Nephron progenitor cell (in vitro differentiated cells): ENCODE measurements around the gene PRKACB.

Source experiments
- DNase-seq: peaks from one replicate; pipeline ENCODE4 v3.0.0; 2021
- H3K27ac Mint-ChIP-seq: 2 replicates; pipeline ENCODE4 v1.8.0; 2021; ENCODE audit warnings: mild to moderate bottlenecking, moderate library complexity, mixed read lengths
- H3K27me3 Mint-ChIP-seq: 2 replicates; pipeline ENCODE4 v1.8.0; 2021; ENCODE audit warnings: mild to moderate bottlenecking, low read depth, mixed read lengths; ENCODE audit not compliant: poor library complexity
- H3K36me3 Mint-ChIP-seq: 2 replicates; pipeline ENCODE4 v1.8.0; 2021; ENCODE audit warnings: low read depth, mixed read lengths
- H3K4me1 Mint-ChIP-seq: 2 replicates; pipeline ENCODE4 v1.8.0; 2021; ENCODE audit warnings: mixed read lengths
- H3K4me3 Mint-ChIP-seq: 2 replicates; pipeline ENCODE4 v1.8.0; 2021; ENCODE audit warnings: mild to moderate bottlenecking, moderate library complexity, mixed read lengths
- H3K9me3 Mint-ChIP-seq: 2 replicates; pipeline ENCODE4 v1.8.0; 2021; ENCODE audit warnings: mild to moderate bottlenecking, moderate library complexity, mixed read lengths
- TF ChIP-seq, protein P1 (sequence below): fragments of 200-600 bp; sonication (generic); IDR thresholded peaks from 2 replicates; pipeline ENCODE4 v1.5.0; 2021; ENCODE audit warnings: antibody characterized with exemption

Gene PRKACB

DNA sequence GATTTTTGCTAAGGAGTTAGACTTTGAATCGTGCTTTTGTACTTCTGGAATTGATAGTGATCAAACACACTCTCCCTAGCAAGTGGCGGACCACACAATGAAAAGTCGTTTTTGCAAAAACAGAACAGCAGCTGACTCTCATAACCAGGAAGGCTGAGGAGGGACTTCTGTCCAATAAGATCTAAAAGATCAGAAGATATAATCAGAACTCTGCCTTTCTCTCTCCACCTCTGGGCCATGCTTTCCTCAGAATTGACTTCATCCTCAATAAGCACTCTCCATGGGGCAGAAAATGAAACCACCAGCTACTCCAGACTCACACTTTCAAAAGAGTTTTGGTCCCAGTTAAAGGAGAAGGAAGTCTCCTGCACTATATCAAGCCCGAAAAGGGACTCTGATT is 102.1 kb downstream of the PRKACB start:
- Mint-ChIP-seq H3K4me3 (no peak overlapping the region), H3K9me3 (peaks cover 39% of the 10 kb centered on the region), H3K27me3 (no peaks in the 10 kb centered on the region), H3K27ac (no peak overlapping the region), H3K4me1 (no peaks in the 10 kb centered on the region), H3K36me3 (peaks cover 36% of the 10 kb centered on the region)
- TF ChIP-seq, protein P1, sequence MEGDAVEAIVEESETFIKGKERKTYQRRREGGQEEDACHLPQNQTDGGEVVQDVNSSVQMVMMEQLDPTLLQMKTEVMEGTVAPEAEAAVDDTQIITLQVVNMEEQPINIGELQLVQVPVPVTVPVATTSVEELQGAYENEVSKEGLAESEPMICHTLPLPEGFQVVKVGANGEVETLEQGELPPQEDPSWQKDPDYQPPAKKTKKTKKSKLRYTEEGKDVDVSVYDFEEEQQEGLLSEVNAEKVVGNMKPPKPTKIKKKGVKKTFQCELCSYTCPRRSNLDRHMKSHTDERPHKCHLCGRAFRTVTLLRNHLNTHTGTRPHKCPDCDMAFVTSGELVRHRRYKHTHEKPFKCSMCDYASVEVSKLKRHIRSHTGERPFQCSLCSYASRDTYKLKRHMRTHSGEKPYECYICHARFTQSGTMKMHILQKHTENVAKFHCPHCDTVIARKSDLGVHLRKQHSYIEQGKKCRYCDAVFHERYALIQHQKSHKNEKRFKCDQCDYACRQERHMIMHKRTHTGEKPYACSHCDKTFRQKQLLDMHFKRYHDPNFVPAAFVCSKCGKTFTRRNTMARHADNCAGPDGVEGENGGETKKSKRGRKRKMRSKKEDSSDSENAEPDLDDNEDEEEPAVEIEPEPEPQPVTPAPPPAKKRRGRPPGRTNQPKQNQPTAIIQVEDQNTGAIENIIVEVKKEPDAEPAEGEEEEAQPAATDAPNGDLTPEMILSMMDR: no peak
- no peak for DNase-seq

DNA sequence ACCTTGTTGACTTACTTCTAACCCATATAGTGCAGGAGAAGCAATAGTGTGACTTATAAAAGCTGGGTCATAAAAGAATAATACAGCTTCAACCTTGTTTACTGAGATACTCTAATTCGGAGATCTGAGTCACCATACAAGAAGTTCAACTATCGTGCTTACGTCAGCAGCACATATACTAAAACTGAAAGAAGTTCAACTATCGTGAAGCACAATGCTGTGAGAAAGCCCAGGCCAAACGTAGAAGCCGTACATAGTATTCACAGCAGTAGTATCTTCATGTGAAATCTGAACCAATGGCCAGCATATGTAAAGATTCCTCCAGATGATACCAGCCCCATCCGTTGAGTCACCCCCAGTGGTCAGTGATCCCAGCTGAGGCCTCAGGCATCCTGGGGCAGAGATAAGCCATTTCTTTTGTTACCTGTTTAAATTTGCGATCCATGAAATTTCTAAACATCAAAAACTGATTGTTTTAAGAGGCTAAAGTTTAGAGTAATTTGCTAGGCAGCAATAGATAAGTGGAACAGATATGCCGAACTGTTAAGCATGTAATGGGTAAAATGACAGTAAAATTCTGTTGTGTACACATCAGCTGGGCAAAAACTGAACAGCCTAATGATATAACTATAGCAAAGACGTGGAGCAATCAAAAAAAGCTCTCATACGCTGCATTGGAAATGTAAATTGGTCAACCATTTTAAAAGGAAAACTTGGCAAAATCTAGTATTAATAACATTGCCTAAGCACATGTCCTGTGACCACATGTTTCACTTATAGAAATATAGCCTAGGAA is 103.6 kb downstream of the PRKACB start:
- Mint-ChIP-seq H3K4me1 (no peaks in the 10 kb centered on the region), H3K36me3 (peaks cover 25% of the 10 kb centered on the region), H3K9me3 (peaks cover 30% of the 10 kb centered on the region), H3K4me3 (no peak overlapping the region), H3K27ac (no peak overlapping the region), H3K27me3 (no peaks in the 10 kb centered on the region)
- TF ChIP-seq, protein P1: no peak
- no peak for DNase-seq

DNA sequence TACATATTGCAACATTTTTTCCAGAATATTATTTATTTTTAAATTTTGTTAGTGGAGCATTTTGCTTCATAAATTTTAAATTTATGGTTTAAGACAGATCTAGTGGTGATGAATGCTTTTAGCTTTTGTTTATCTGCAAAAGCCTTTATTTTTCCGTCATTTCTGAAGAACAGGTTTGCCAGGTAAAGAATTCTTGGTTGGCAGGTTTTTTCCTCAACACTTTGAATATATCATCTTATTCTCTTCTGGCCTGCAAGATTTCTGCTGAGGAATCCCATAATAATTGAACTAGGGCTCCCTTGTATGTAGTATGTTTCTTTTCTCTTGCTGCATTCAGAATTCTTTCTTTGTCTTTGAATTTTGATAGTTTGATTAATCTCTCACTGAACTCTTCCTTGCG is 106.6 kb downstream of the PRKACB start:
- Mint-ChIP-seq H3K4me3 (no peak overlapping the region), H3K9me3 (peaks cover 28% of the 10 kb centered on the region), H3K4me1 (no peaks in the 10 kb centered on the region), H3K27ac (no peak overlapping the region), H3K36me3 (peaks cover 22% of the 10 kb centered on the region), H3K27me3 (no peaks in the 10 kb centered on the region)
- no peak for DNase-seq
- TF ChIP-seq, protein P1: no peak

DNA sequence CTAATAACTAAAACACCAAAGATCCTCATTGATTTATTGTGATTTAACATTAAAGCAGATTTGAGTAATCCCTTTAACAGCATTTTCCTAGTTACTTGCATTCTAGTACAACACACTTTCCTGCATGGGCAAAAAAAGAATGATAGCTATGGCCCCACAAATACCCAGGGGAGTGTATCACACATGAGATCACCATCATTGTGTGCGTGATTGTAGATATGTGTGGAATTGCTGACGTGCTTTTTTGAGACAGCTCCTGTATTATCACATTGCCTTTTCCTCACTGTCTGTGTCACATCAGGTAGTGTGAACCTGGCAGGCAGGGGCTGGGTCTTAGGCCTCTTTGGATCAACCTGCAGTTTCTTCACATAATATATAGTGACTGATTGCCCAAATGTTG is 109.0 kb downstream of the PRKACB start:
- H3K27me3 Mint-ChIP-seq: no peaks in the 10 kb centered on the region
- H3K36me3 Mint-ChIP-seq: peaks cover 22% of the 10 kb centered on the region
- no peak overlapping the region for H3K27ac Mint-ChIP-seq
- H3K4me3 Mint-ChIP-seq: no peak overlapping the region
- no peak for DNase-seq
- H3K9me3 Mint-ChIP-seq: peaks cover 28% of the 10 kb centered on the region
- TF ChIP-seq, protein P1: no peak
- H3K4me1 Mint-ChIP-seq: no peaks in the 10 kb centered on the region

DNA sequence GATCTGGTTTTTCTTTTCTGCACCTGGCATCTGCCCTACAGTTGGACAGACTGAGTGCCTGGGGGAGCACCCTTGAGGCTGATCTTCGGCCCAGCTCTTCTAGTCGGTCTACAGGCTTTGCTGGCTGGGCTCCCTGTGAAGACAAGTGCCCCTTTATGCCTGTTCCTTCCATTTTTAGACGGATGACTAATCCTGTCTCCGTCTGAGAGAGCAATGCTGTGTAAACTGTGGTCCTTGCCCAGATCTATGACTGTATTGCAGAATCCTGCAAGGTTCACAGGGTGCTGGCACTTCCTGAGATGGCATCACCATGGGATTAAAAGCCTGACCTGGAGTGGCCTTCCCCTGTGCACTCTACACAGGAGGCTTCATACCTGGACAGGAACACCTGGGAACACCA is 109.8 kb downstream of the PRKACB start:
- DNase-seq: no peak
- TF ChIP-seq, protein P1: no peak
- Mint-ChIP-seq H3K36me3 (peaks cover 22% of the 10 kb centered on the region), H3K4me3 (no peak overlapping the region), H3K4me1 (no peaks in the 10 kb centered on the region), H3K27me3 (no peaks in the 10 kb centered on the region), H3K27ac (no peak overlapping the region), H3K9me3 (peaks cover 27% of the 10 kb centered on the region)

DNA sequence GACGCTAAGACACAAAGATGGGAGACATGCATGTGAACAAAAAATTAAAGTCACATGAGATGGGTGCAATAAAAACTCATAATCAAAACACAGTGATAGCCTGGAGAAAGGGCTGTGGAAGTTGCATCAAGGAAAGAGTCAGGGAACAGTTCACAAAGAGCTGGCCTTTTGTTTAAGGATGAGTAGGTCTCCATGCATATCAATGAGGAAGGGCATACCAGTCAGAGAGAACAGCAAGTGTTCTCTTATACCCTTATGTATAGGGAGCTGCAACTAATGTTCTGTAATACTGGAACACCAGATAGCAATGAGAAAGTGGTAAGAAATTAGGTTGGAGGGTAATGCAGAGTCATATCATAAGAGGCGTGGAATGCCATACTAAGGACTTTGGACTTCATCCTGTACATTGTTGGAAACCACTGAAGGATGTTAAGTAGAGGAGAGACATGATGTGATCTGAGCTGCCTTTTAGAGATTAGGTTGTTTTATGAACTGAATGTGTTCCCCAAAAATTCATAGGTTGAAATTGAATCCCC is 110.7 kb downstream of the PRKACB start:
- H3K27ac Mint-ChIP-seq: no peak overlapping the region
- TF ChIP-seq, protein P1: no peak
- peaks cover 18% of the 10 kb centered on the region for H3K9me3 Mint-ChIP-seq

More for the DNA sequence above, 110.7 kb downstream of the PRKACB start:
- Mint-ChIP-seq H3K4me1 (no peaks in the 10 kb centered on the region), H3K27me3 (no peaks in the 10 kb centered on the region), H3K36me3 (peaks cover 18% of the 10 kb centered on the region), H3K4me3 (no peak overlapping the region)
- DNase-seq: no peak
